T-helper 1 cell treated with Interleukin-12 subunit alpha and Interleukin-12 subunit beta and Interleukin-4 antibody, amounts not matched to agents 30 ng/mL and 1 ng/mL, for 36 hours (primary cell): ENCODE results near the gene NAXD. TPM values are rescaled to one million over a fixed set of nuclear protein-coding genes. Genes with fewer than 3 reads are reported as not detected.

ENCODE experiments used
- intact Hi-C: fragments of 100-400 bp; cut with micrococcal nuclease; formaldehyde crosslinking; loops from one replicate; pipeline ENCODE4 v1.15.1; 2024
- total RNA-seq: library from RNA; stranded (reverse); gene quantifications from 2 replicates; pipeline ENCODE4 v1.2.3, GENCODE V29; 2022

The NAXD gene
- total RNA-seq, result 27.1 and 27.2 TPM in 2 replicates

GRCh38 chr13:110615322-110616102 lies at the start of gene NAXD:
NAXD (plus strand) TSS chr13:110615545; CDS start chr13:110615602, 57 bp downstream.
- intact Hi-C loops, result loop anchor here (1.0 to 10.0 kb wide), 11 partner anchors 14 to 1972 kb away; partner anchors contain the start of genes CARS2 and TUBGCP3

- intact Hi-C loops, result loop anchor here (10.0 kb wide), 1 partner anchor 111 kb away; no protein-coding TSS in a partner anchor
Observed at GRCh38 chr13:110566171-110566570, 49.2 kb upstream of the NAXD start.

- intact Hi-C loops, result loop anchor here (10.0 kb wide), 1 partner anchor 114 kb away; no protein-coding TSS in a partner anchor
Observed at GRCh38 chr13:110568612-110569011, 46.7 kb upstream of the NAXD start.

- intact Hi-C loops, result loop anchor here (10.0 kb wide), 1 partner anchor 115 kb away; no protein-coding TSS in a partner anchor
Observed at GRCh38 chr13:110569962-110570361, 45.4 kb upstream of the NAXD start.

- intact Hi-C loops, result no loop called here
Observed at GRCh38 chr13:110570886-110571285, 44.5 kb upstream of the NAXD start.

GRCh38 chr13:110571896-110572777 lies 43.2 kb upstream of the NAXD start:
- intact Hi-C loops, result no loop called here

- intact Hi-C loops, result no loop called here
Observed at GRCh38 chr13:110572778-110573118, 42.6 kb upstream of the NAXD start.

GRCh38 chr13:110574161-110574560 lies 41.2 kb upstream of the NAXD start:
- intact Hi-C loops, result no loop called here

- intact Hi-C loops, result no loop called here
Observed at GRCh38 chr13:110575322-110576069, 39.8 kb upstream of the NAXD start.

GRCh38 chr13:110576070-110576394 lies 39.3 kb upstream of the NAXD start:
- intact Hi-C loops, result no loop called here

GRCh38 chr13:110576736-110577476 lies 38.4 kb upstream of the NAXD start:
- intact Hi-C loops, result no loop called here

- intact Hi-C loops, result no loop called here
Observed at GRCh38 chr13:110578363-110578762, 37.0 kb upstream of the NAXD start.

GRCh38 chr13:110580800-110581199 lies 34.5 kb upstream of the NAXD start:
- intact Hi-C loops, result no loop called here

GRCh38 chr13:110581506-110582185 lies 33.7 kb upstream of the NAXD start:
- intact Hi-C loops, result no loop called here

- intact Hi-C loops, result no loop called here
Observed at GRCh38 chr13:110582421-110582954, 32.9 kb upstream of the NAXD start.

GRCh38 chr13:110583178-110583865 lies 32.0 kb upstream of the NAXD start:
- intact Hi-C loops, result no loop called here

- intact Hi-C loops, result loop anchor here (5.0 kb wide), 1 partner anchor 1852 kb away; no protein-coding TSS in a partner anchor
Observed at GRCh38 chr13:110589793-110590390, 25.5 kb upstream of the NAXD start.

- intact Hi-C loops, result loop anchor here (5.0 kb wide), 1 partner anchor 1852 kb away; no protein-coding TSS in a partner anchor
Observed at GRCh38 chr13:110590577-110590976, 24.8 kb upstream of the NAXD start.

- intact Hi-C loops, result loop anchor here (1.0 to 5.0 kb wide), 3 partner anchors 22 to 1850 kb away; partner anchors contain the start of gene NAXD
Observed at GRCh38 chr13:110592665-110593064, 22.7 kb upstream of the NAXD start.
